HL-60 (cell line): ENCODE measurements around the gene PRDM5.

Experiments used
- GABPA ChIP-seq: IDR thresholded peaks from 2 replicates; pipeline ENCODE4 v1.6.1; 2012; ENCODE audit warnings: low read depth
- POLR2AphosphoS5 ChIP-seq: IDR thresholded peaks from 2 replicates; pipeline ENCODE4 v1.6.1; 2012; ENCODE audit warnings: low read depth
- REST ChIP-seq: IDR thresholded peaks from 2 replicates; pipeline ENCODE4 v1.6.1; 2012; ENCODE audit warnings: low read depth; ENCODE audit not compliant: insufficient replicate concordance
- SPI1 ChIP-seq: IDR thresholded peaks from 2 replicates; pipeline ENCODE4 v1.6.1; 2012; ENCODE audit warnings: low read depth, mild to moderate bottlenecking, borderline replicate concordance
- TF ChIP-seq, protein P1 (sequence below): IDR thresholded peaks from one replicate; pipeline ENCODE4 v1.5.1; 2011; ENCODE audit warnings: low read length, control low read depth, inconsistent platforms; ENCODE audit not compliant: insufficient read depth

DNA sequence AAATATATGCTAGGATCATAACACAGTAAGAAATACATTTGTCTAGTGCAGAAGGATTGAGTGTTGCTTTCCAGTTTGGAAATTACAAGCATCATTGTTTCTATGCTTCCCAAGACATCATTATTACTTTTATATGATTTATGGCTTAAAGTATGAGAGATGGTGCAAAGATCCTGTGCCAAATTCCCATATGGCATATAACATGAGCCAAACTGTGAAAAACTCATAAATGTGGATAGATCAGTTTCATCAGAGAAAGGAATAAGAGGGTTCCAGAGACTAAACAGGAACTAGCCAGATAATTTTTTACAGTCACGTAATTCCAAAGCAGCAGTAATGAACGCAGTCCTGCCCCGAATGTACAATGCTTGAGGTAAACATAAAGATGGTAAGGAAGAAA lies 126.3 kb downstream of the PRDM5 start:
- TF ChIP-seq, protein P1, sequence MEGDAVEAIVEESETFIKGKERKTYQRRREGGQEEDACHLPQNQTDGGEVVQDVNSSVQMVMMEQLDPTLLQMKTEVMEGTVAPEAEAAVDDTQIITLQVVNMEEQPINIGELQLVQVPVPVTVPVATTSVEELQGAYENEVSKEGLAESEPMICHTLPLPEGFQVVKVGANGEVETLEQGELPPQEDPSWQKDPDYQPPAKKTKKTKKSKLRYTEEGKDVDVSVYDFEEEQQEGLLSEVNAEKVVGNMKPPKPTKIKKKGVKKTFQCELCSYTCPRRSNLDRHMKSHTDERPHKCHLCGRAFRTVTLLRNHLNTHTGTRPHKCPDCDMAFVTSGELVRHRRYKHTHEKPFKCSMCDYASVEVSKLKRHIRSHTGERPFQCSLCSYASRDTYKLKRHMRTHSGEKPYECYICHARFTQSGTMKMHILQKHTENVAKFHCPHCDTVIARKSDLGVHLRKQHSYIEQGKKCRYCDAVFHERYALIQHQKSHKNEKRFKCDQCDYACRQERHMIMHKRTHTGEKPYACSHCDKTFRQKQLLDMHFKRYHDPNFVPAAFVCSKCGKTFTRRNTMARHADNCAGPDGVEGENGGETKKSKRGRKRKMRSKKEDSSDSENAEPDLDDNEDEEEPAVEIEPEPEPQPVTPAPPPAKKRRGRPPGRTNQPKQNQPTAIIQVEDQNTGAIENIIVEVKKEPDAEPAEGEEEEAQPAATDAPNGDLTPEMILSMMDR: no peak
- TF ChIP-seq SPI1 (no peak), POLR2AphosphoS5 (no peak), GABPA (no peak), REST (no peak)
